Transverse colon (tissue), 4 donors: ENCODE results near the gene HS2ST1. TPM values are rescaled to one million over a fixed set of nuclear protein-coding genes. Genes with fewer than 3 reads are reported as not detected.

ENCODE experiments used
- DNase-seq: peaks from one replicate; pipeline ENCODE4 v3.0.0-alpha.2; 2019
- H3K27ac ChIP-seq, 4 donors: fragments of 200-600 bp; sonication (generic); 2 replicates each; pipeline ENCODE4 v1.5.1; 2016 to 2018; ENCODE audit warnings: inconsistent platforms in 4 of 4
- H3K27me3 ChIP-seq: fragments of 200-600 bp; sonication (generic); 2 replicates; pipeline ENCODE4 v1.5.1; 2017; ENCODE audit warnings: inconsistent platforms
- H3K36me3 ChIP-seq, 4 donors: fragments of 200-600 bp; sonication (generic); 2 replicates each; pipeline ENCODE4 v1.5.1; 2017 to 2019; ENCODE audit warnings: inconsistent platforms in 4 of 4
- H3K4me1 ChIP-seq, 4 donors: fragments of 200-600 bp; sonication (generic); 2 replicates each; pipeline ENCODE4 v1.5.1; 2017 to 2020; ENCODE audit warnings: inconsistent platforms in 4 of 4
- H3K4me3 ChIP-seq, 4 donors: fragments of 200-600 bp; sonication (generic); 1 replicate in 1 of 4; 2 replicates in 3 of 4; pipeline versions ENCODE4 v1.5.1 to v1.6.1; 2017 to 2019; ENCODE audit warnings: inconsistent platforms in 4 of 4
- H3K9me3 ChIP-seq, 2 donors: fragments of 200-600 bp; sonication (generic); 2 replicates each; pipeline ENCODE4 v1.5.1; 2017 to 2019; ENCODE audit warnings: inconsistent platforms in 2 of 2
- EP300 ChIP-seq: sonication (generic); formaldehyde crosslinking; IDR thresholded peaks from one replicate; pipeline ENCODE4 v1.6.1; 2017; ENCODE audit warnings: antibody characterized with exemption, low read depth
- POLR2A ChIP-seq: fragments of 450-650 bp; IDR thresholded peaks from one replicate; pipeline ENCODE4 v1.6.1; 2016; ENCODE audit warnings: antibody characterized with exemption, mild to moderate bottlenecking, moderate library complexity
- POLR2AphosphoS5 ChIP-seq, 3 donors: sonication (generic); formaldehyde crosslinking; IDR thresholded peaks; one replicate each; pipeline ENCODE4 v1.6.1; 2016; ENCODE audit warnings: antibody characterized with exemption in 3 of 3
- WGBS, 2 donors: methylation state at CpG; one replicate each; pipeline ENCODE4 v1.1.5; 2018; ENCODE audit warnings: low coverage in 1 of 2; 5-methylcytosine and 5-hydroxymethylcytosine counted together
- in situ Hi-C, 4 donors: fragments of 200-750 bp; cut with MboI; loops; one replicate each; pipeline versions ENCODE4 v1.15.0 to v1.15.1; 2017; ENCODE audit warnings: low sequenced_read_pairs in 3 of 4, low pct_ligation_motif_present in 1 of 4, low pct_unique_long_range_greater_than_20kb in 1 of 4
- intact Hi-C: fragments of 100-400 bp; cut with DNase I; formaldehyde crosslinking; loops from one replicate; pipeline ENCODE4 v1.15.1; 2023; ENCODE audit warnings: low total_unique reads
- total RNA-seq, 4 donors: library from RNA; depleted of rRNA; stranded (reverse); fragments of >200 nt; gene quantifications; one replicate each; pipeline ENCODE4 v1.1.0, GENCODE V29; 2016
- TF ChIP-seq, protein P1 (sequence below), 5 experiments: fragments of 200-600 bp in 3 of 5; fragments of 450-650 bp in 2 of 5; sonication (generic) in 3 of 5; IDR thresholded peaks; 1 replicate in 2 of 5; 2 replicates in 3 of 5; pipeline ENCODE4 v1.5.1; 2016 to 2017; ENCODE audit warnings: antibody characterized with exemption in 5 of 5, inconsistent platforms in 3 of 5, mild to moderate bottlenecking in 2 of 5, moderate library complexity in 1 of 5

Gene HS2ST1
- total RNA-seq, 4 donors from 2014 or later = 1.9 to 17.1 (median 9.9) TPM

DNA sequence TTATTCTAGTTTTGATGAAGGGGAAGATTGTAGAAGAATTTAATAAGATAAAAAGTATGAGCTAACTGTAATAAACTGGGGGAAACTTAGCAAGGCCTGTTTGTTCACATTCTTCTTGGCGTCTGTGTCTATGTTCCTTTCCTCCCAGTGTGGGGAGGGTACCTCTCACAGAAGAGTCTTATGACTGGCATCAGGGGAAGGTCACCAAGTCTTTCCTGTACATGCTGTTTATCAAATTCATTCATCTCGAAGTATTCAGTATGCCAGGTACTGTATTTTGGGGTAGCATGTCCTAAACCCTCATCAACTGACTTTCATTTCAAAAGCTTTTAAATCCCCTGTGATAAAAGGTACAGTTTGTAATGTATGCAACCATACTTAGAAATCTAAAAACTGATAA lies 78.4 kb downstream of the HS2ST1 start:
- 50 to 67% methylated on average over 2 of the region's 2 CpGs for WGBS, 2 donors
- no peak for TF ChIP-seq POLR2AphosphoS5 (IDR thresholded peaks at IDR 0.05)
- no peak for TF ChIP-seq EP300
- TF ChIP-seq, protein P1, sequence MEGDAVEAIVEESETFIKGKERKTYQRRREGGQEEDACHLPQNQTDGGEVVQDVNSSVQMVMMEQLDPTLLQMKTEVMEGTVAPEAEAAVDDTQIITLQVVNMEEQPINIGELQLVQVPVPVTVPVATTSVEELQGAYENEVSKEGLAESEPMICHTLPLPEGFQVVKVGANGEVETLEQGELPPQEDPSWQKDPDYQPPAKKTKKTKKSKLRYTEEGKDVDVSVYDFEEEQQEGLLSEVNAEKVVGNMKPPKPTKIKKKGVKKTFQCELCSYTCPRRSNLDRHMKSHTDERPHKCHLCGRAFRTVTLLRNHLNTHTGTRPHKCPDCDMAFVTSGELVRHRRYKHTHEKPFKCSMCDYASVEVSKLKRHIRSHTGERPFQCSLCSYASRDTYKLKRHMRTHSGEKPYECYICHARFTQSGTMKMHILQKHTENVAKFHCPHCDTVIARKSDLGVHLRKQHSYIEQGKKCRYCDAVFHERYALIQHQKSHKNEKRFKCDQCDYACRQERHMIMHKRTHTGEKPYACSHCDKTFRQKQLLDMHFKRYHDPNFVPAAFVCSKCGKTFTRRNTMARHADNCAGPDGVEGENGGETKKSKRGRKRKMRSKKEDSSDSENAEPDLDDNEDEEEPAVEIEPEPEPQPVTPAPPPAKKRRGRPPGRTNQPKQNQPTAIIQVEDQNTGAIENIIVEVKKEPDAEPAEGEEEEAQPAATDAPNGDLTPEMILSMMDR (IDR thresholded peaks at IDR 0.05) = no peak
- TF ChIP-seq POLR2A = no peak
- Histone ChIP-seq H3K4me1 (peaks cover 0 to 8% (median 3%) of the 10 kb centered on the region in 4 donors), H3K27me3 (no peaks in the 10 kb centered on the region), H3K4me3 (no peak overlapping the region), H3K9me3 (no peaks in the 10 kb centered on the region), H3K36me3 (no peaks in the 10 kb centered on the region), H3K27ac (no peak overlapping the region)
- in situ Hi-C loops = no loop called here
- intact Hi-C loops = no loop called here
- DNase-seq = no peak

DNA sequence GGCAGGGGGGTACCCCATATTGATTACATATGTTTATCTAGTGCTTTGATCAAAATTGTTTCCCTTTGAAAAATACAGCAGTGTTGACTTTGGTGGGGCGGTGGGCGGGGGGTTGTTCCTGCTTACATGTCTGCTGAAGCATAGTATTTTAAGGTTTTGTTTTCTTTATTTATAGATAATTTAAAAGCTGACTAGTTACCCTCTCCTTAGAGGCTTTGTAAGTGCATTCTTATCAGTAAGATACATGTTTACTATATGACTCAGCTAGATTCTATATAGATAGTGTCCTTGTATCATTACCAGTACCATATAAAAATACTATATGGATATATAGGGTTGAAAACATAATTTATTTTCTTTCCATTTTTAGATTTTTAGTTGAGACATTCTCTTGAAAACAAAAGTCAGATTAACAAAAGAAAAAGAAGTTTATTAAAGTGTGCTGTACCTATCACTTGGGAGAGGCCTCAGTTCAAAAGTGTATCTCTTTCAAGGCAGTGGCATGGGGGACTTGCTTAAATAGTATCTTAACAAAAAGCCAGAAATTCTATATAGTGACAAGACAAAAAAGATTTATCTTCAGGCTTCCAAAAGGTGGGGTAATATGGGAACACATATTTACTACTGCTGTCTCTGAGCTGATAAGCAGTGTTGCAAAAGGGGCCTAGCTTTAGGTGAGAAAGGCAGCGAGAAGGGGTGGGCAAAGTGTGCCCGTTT lies 79.0 kb downstream of the HS2ST1 start:
- WGBS, 2 donors = 69 to 75% methylated on average over 4 of the region's 4 CpGs
- intact Hi-C loops (no loop called here), in situ Hi-C loops (no loop called here)
- H3K9me3 ChIP-seq = no peaks in the 10 kb centered on the region
- no peak for TF ChIP-seq POLR2AphosphoS5 (IDR thresholded peaks at IDR 0.05)
- TF ChIP-seq, protein P1 (IDR thresholded peaks at IDR 0.05) = no peak
- no peak for TF ChIP-seq EP300
- TF ChIP-seq POLR2A = no peak
- no peaks in the 10 kb centered on the region for H3K27me3 ChIP-seq
- no peak for DNase-seq
- no peak overlapping the region for H3K4me3 ChIP-seq
- H3K36me3 ChIP-seq = no peaks in the 10 kb centered on the region
- no peak overlapping the region for H3K27ac ChIP-seq
- peaks cover 0 to 8% (median 3%) of the 10 kb centered on the region in 4 donors for H3K4me1 ChIP-seq

DNA sequence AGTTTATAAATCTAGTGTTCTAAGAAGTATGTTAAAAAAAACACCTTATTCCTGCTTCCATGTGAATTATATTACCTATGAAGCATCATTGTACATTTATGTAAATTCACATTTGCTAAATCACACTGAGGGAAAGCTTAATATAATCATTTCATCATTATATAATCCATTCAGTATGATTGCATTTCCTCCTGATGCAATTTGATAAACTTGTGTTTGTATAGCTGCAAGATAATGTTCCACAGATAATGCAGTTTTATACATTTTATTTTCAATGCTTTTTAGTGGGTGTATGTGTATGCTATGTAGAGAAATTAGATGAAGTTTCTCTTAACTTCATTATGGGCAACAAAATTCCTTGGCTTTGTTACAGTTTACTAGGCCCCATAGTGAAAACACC lies 79.6 kb downstream of the HS2ST1 start:
- H3K27me3 ChIP-seq = no peaks in the 10 kb centered on the region
- no peaks in the 10 kb centered on the region for H3K9me3 ChIP-seq
- H3K36me3 ChIP-seq = no peaks in the 10 kb centered on the region
- no peak for DNase-seq
- intact Hi-C loops (no loop called here), in situ Hi-C loops (no loop called here)
- H3K27ac ChIP-seq = no peak overlapping the region
- peaks cover 0 to 8% (median 3%) of the 10 kb centered on the region in 4 donors for H3K4me1 ChIP-seq
- TF ChIP-seq, protein P1 (IDR thresholded peaks at IDR 0.05) = no peak
- H3K4me3 ChIP-seq = no peak overlapping the region

GRCh38 chr1:86997538-86997937 lies 83.1 kb downstream of the HS2ST1 start:
- no peak for TF ChIP-seq EP300
- TF ChIP-seq POLR2AphosphoS5 (IDR thresholded peaks at IDR 0.05) = no peak
- TF ChIP-seq POLR2A = no peak
- TF ChIP-seq, protein P1 (IDR thresholded peaks at IDR 0.05) = no peak
- in situ Hi-C loops (no loop called here), intact Hi-C loops (no loop called here)
- Histone ChIP-seq H3K4me3 (no peak overlapping the region), H3K9me3 (no peaks in the 10 kb centered on the region), H3K27me3 (no peaks in the 10 kb centered on the region), H3K36me3 (no peaks in the 10 kb centered on the region), H3K27ac (no peak overlapping the region), H3K4me1 (peaks cover 0 to 11% (median 5%) of the 10 kb centered on the region in 4 donors)
- WGBS, 2 donors = 61% methylated on average over 1 of the region's 1 CpG; no CpG with 5 or more reads in 1 of the 2 donors
- no peak for DNase-seq
